Bone marrow (tissue), 2 donors: ENCODE data around the gene RIPOR3.
"Not testable (repeated sequence)": the region's sequence is repeated elsewhere in the genome, so short reads cannot be mapped to it uniquely, and the experiment has no call there.

ENCODE experiments used
- DNase-seq, 2 donors: peaks; one replicate each; lab custom pipeline; 2025; lab: John Stamatoyannopoulos, UW

RIPOR3 gene

GRCh38 chr20:50680105-50680960 is 11.0 kb downstream of the RIPOR3 start:
- no peak for DNase-seq

GRCh38 chr20:50679753-50680104 is 11.6 kb downstream of the RIPOR3 start:
- no peak for DNase-seq

- no peak for DNase-seq
These were observed 13.0 kb downstream of the RIPOR3 start for GRCh38 chr20:50678169-50678898.

- DNase-seq: no peak
These were observed 14.5 kb downstream of the RIPOR3 start for GRCh38 chr20:50676858-50677257.

- not testable (repeated sequence) for DNase-seq
These were observed 15.0 kb downstream of the RIPOR3 start for GRCh38 chr20:50676377-50676731.

GRCh38 chr20:50675671-50676376 is 15.5 kb downstream of the RIPOR3 start:
- DNase-seq: no peak

- no peak for DNase-seq
These were observed 17.1 kb downstream of the RIPOR3 start for GRCh38 chr20:50674138-50674825.

GRCh38 chr20:50673466-50674137 is 17.7 kb downstream of the RIPOR3 start:
- no peak for DNase-seq

- DNase-seq: no peak
These were observed 18.2 kb downstream of the RIPOR3 start for GRCh38 chr20:50673146-50673465.

GRCh38 chr20:50672400-50673145 is 18.8 kb downstream of the RIPOR3 start:
- DNase-seq: no peak

GRCh38 chr20:50671626-50672025 is 19.7 kb downstream of the RIPOR3 start:
- DNase-seq: no peak

GRCh38 chr20:50671010-50671409 is 20.3 kb downstream of the RIPOR3 start:
- not testable (repeated sequence) for DNase-seq

- no peak for DNase-seq
These were observed 21.0 kb downstream of the RIPOR3 start for GRCh38 chr20:50670126-50670862.

GRCh38 chr20:50668798-50669197 is 22.5 kb downstream of the RIPOR3 start:
- no peak for DNase-seq

- no peak for DNase-seq
These were observed 23.0 kb downstream of the RIPOR3 start for GRCh38 chr20:50668326-50668725.

GRCh38 chr20:50666709-50667298 is 24.5 kb downstream of the RIPOR3 start:
- no peak for DNase-seq

GRCh38 chr20:50664254-50664653 is 27.1 kb downstream of the RIPOR3 start:
- DNase-seq: no peak

- DNase-seq: no peak
These were observed 28.1 kb downstream of the RIPOR3 start for GRCh38 chr20:50663095-50663821.

GRCh38 chr20:50659975-50660670 is 31.2 kb downstream of the RIPOR3 start:
- no peak for DNase-seq
